Smooth muscle cell (in vitro differentiated cells): ENCODE measurements around the gene LYPD6B. TPM values are rescaled to one million over a fixed set of nuclear protein-coding genes. Genes with fewer than 3 reads are reported as not detected.

Experiments used
- DNase-seq: peaks from one replicate; lab custom pipeline; 2025; ENCODE audit not compliant: unreplicated experiment; lab: John Stamatoyannopoulos, UW
- H2AFZ ChIP-seq: fragments of 200-600 bp; sonication (generic); 2 replicates; pipeline ENCODE4 v1.6.0; 2016; ENCODE audit warnings: antibody characterized with exemption, low read depth, mild to moderate bottlenecking
- H3F3A ChIP-seq: fragments of 200-600 bp; sonication (generic); 2 replicates; pipeline ENCODE4 v1.6.0; 2017; ENCODE audit warnings: antibody characterized with exemption, low read depth
- H3K27ac ChIP-seq: fragments of 200-600 bp; sonication (generic); 2 replicates; pipeline ENCODE4 v1.5.1; 2016; ENCODE audit warnings: low read depth, mild to moderate bottlenecking
- H3K27me3 ChIP-seq: fragments of 200-600 bp; sonication (generic); 2 replicates; pipeline ENCODE4 v1.6.1; 2016; ENCODE audit warnings: low read depth, mild to moderate bottlenecking
- H3K36me3 ChIP-seq: fragments of 200-600 bp; sonication (generic); 2 replicates; pipeline ENCODE4 v1.5.1; 2016; ENCODE audit warnings: low read depth
- H3K4me1 ChIP-seq: fragments of 200-600 bp; sonication (generic); 2 replicates; pipeline ENCODE4 v1.5.1; 2016; ENCODE audit warnings: low read depth
- H3K4me2 ChIP-seq: fragments of 200-600 bp; sonication (generic); 2 replicates; pipeline ENCODE4 v1.6.0; 2016; ENCODE audit warnings: mild to moderate bottlenecking
- H3K4me3 ChIP-seq: fragments of 200-600 bp; sonication (generic); 2 replicates; pipeline ENCODE4 v1.5.1; 2016; ENCODE audit warnings: mild to moderate bottlenecking
- H3K79me2 ChIP-seq: fragments of 200-600 bp; sonication (generic); 2 replicates; pipeline ENCODE4 v1.6.0; 2016; ENCODE audit warnings: low read depth, mild to moderate bottlenecking
- H3K9ac ChIP-seq: fragments of 200-600 bp; sonication (generic); 2 replicates; pipeline ENCODE4 v1.6.0; 2016; ENCODE audit warnings: low read depth
- H3K9me3 ChIP-seq: fragments of 200-600 bp; sonication (generic); replicated peaks from 2 replicates; pipeline ENCODE4 v1.5.1; 2016; ENCODE audit warnings: low read depth
- H4K20me1 ChIP-seq: fragments of 200-600 bp; sonication (generic); 2 replicates; pipeline ENCODE4 v1.6.0; 2016; ENCODE audit warnings: low read depth
- WGBS: methylation state at CpG from one replicate; pipeline ENCODE4 v1.1.7; 2016; ENCODE audit warnings: low lambda C conversion rate; 5-methylcytosine and 5-hydroxymethylcytosine counted together
- polyA plus RNA-seq: library from polyadenylated mRNA; unstranded; fragments of >200 nt; fragmentation: Nextera tagmentation; extraction: Ambion mirVana; gene quantifications from 2 replicates; pipeline ENCODE4 v1.2.1, GENCODE V29; 2016
- total RNA-seq: library from RNA; depleted of rRNA; stranded (reverse); fragments of >200 nt; gene quantifications from 2 replicates; pipeline ENCODE4 v1.2.3, GENCODE V29; 2014
- TF ChIP-seq, protein P1 (sequence below): fragments of 200-600 bp; sonication (generic); IDR thresholded peaks from 2 replicates; pipeline ENCODE4 v1.5.1; 2017; ENCODE audit warnings: borderline replicate concordance, mild to moderate bottlenecking, antibody characterized with exemption; ENCODE audit not compliant: insufficient read depth, poor library complexity, severe bottlenecking

The LYPD6B gene
- total and polyA plus RNA-seq, 2 experiments from 2014 or later: 4.9 to 10.6 TPM

DNA sequence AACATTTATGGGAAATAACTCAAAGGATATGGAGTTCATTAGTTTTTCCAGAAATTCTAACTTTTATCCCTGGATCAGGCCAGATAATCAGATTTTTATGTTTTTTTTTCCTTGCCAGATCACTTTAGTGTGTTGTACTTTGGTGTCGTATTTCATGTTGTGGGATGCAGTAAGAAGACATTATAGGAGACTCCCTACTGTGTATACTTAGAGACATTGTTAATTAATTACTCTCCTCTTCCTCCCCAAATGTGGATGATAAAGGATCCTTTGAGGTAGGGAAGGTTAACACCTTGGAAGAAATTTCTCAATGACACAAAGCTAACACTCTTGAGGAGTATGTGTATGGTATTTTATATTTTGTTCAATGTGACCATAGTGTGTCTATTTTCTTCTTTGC lies 120.5 kb downstream of the LYPD6B start:
- Histone ChIP-seq H4K20me1 (no peaks in the 10 kb centered on the region), H3K27ac (no peak overlapping the region), H3F3A (peaks cover 2% of the 10 kb centered on the region), H3K9me3 (no peaks in the 10 kb centered on the region), H3K4me3 (no peak overlapping the region), H3K79me2 (no peaks in the 10 kb centered on the region), H3K9ac (no peak overlapping the region), H2AFZ (no peak overlapping the region), H3K27me3 (peaks cover 9% of the 10 kb centered on the region), H3K4me2 (no peak overlapping the region), H3K4me1 (peaks cover 5% of the 10 kb centered on the region), H3K36me3 (no peaks in the 10 kb centered on the region)
- 86% methylated on average over 1 of the region's 1 CpG for WGBS
- DNase-seq: no peak
- TF ChIP-seq, protein P1, sequence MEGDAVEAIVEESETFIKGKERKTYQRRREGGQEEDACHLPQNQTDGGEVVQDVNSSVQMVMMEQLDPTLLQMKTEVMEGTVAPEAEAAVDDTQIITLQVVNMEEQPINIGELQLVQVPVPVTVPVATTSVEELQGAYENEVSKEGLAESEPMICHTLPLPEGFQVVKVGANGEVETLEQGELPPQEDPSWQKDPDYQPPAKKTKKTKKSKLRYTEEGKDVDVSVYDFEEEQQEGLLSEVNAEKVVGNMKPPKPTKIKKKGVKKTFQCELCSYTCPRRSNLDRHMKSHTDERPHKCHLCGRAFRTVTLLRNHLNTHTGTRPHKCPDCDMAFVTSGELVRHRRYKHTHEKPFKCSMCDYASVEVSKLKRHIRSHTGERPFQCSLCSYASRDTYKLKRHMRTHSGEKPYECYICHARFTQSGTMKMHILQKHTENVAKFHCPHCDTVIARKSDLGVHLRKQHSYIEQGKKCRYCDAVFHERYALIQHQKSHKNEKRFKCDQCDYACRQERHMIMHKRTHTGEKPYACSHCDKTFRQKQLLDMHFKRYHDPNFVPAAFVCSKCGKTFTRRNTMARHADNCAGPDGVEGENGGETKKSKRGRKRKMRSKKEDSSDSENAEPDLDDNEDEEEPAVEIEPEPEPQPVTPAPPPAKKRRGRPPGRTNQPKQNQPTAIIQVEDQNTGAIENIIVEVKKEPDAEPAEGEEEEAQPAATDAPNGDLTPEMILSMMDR: no peak

DNA sequence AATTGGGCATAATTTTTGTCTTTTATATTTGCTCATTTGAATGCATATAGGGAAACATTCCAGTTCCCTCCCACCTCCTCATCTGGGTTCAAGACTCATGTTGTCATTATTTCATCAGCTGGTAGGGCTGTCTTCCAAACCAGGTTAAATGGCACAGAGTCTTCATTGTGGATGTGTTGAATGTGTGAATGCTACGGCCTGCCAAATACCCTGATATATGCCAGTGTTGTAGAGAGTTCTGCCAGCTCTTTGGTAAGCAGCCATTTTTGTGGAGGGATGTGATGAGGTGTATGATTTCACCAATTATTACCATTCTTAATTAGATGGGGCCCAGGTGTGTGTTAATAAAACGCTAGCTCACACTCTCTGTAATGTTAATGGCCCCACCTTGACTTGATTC lies 121.7 kb downstream of the LYPD6B start:
- 89% methylated on average over 2 of the region's 2 CpGs for WGBS
- TF ChIP-seq, protein P1: no peak

DNA sequence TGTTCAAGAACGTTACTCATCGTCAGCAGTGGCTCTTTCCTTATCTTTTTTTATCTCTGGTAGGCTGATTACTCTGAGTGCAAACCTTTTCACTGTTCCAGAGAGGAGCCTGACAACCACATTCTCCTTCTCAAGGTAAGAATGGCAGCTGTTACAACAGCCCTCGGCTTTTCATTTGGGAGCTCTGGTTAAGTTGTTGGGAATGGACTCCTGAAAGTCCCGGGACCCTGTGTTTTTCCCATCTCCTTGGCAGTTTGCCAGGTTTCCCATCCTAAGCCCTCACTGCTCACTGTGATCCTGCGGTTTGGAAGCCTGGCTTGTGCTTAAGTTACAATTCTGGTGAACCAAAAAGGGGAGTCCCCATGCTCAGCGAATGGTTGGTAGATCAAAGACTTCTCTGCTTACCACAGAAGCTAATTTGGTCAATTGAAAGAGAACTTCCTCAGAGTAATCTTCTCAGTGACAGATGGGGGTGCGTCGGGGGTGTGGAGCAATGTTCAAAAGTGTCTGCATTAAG lies 122.3 kb downstream of the LYPD6B start:
- Histone ChIP-seq H3K79me2 (no peaks in the 10 kb centered on the region), H4K20me1 (no peaks in the 10 kb centered on the region), H2AFZ (no peak overlapping the region), H3K36me3 (no peaks in the 10 kb centered on the region), H3K9ac (no peak overlapping the region), H3K27ac (peak overlapping the region; percentile 72), H3F3A (peaks cover 2% of the 10 kb centered on the region), H3K4me2 (peak overlapping the region; percentile 20), H3K4me1 (peaks cover 5% of the 10 kb centered on the region), H3K4me3 (no peak overlapping the region), H3K9me3 (no peaks in the 10 kb centered on the region), H3K27me3 (peaks cover 8% of the 10 kb centered on the region)
- no peak for DNase-seq
- 30% methylated on average over 8 of the region's 8 CpGs for WGBS
- TF ChIP-seq, protein P1: no peak

More for the DNA sequence above, 121.7 kb downstream of the LYPD6B start:
- H3K27me3 ChIP-seq: peaks cover 13% of the 10 kb centered on the region
- H3K36me3 ChIP-seq: no peaks in the 10 kb centered on the region
- no peak overlapping the region for H2AFZ ChIP-seq
- H3F3A ChIP-seq: peaks cover 2% of the 10 kb centered on the region
- DNase-seq: no peak
- H3K4me3 ChIP-seq: no peak overlapping the region
- H3K9me3 ChIP-seq: no peaks in the 10 kb centered on the region
- H3K4me2 ChIP-seq: no peak overlapping the region
- peaks cover 5% of the 10 kb centered on the region for H3K4me1 ChIP-seq
- H3K27ac ChIP-seq: peak overlapping the region; percentile 72
- no peaks in the 10 kb centered on the region for H3K79me2 ChIP-seq
- no peak overlapping the region for H3K9ac ChIP-seq
- no peaks in the 10 kb centered on the region for H4K20me1 ChIP-seq

DNA sequence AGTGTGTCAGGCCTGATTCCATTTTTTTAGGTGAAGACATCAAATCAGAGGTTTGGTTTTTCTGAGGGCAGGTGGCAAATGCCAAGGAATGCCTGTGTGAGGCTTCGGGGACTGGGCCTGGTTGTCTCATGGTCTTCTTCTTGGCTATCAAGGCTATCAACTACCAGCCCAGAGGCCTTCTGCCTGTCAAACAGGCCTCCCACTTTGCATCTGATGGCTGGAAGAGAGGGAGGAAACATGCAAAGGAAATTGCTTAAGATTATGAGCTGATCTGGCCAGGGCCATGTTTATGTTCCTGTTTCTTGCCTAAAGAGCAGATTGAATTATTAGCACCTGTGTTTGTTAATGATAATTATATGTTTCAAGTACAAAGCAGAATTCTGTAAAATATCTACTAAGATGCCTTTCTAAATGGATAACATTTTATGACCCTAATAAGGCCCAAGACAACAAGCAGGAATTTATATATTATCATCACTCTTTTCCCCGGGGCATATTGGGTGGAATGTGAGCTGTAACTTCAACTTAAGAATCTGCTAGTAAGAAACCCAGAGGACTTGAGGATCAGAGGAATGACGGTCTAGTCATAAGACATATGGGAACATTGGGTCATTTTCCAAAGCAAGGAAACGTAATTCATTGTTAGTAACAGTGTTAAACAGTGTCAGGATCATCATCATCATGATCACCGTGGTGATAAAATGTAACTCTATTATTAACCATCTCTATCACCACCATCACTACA lies 123.2 kb downstream of the LYPD6B start:
- Histone ChIP-seq H3K27me3 (peaks cover 4% of the 10 kb centered on the region), H2AFZ (no peak overlapping the region), H3K36me3 (no peaks in the 10 kb centered on the region), H3F3A (peaks cover 2% of the 10 kb centered on the region), H3K4me3 (no peak overlapping the region), H3K9ac (no peak overlapping the region), H3K79me2 (no peaks in the 10 kb centered on the region), H3K9me3 (no peaks in the 10 kb centered on the region), H3K4me2 (peak overlapping the region; percentile 20), H4K20me1 (no peaks in the 10 kb centered on the region), H3K27ac (peak overlapping the region; percentile 72), H3K4me1 (peaks cover 5% of the 10 kb centered on the region)
- 46% methylated on average over 5 of the region's 5 CpGs for WGBS
- TF ChIP-seq, protein P1: no peak
- no peak for DNase-seq
